KMS-11 (cell line): ENCODE results near the gene ZNF629.
A peak's percentile ranks its signal among the peaks of the same experiment; 100 is the strongest.

Source experiments
- H2AFZ ChIP-seq: fragments of 200-600 bp; sonication (generic); 2 replicates; pipeline ENCODE4 v1.6.1; 2016; ENCODE audit warnings: antibody characterized with exemption, mixed run types, low read depth
- H3K27ac ChIP-seq: fragments of 200-600 bp; sonication (generic); 2 replicates; pipeline ENCODE4 v1.6.1; 2016; ENCODE audit warnings: mild to moderate bottlenecking, mixed run types
- H3K27me3 ChIP-seq: fragments of 200-600 bp; sonication (generic); 2 replicates; pipeline ENCODE4 v1.6.1; 2017; ENCODE audit warnings: mild to moderate bottlenecking, low read depth, mixed run types, moderate library complexity; ENCODE audit not compliant: insufficient read depth
- H3K36me3 ChIP-seq: fragments of 200-600 bp; sonication (generic); 2 replicates; pipeline ENCODE4 v1.6.1; 2017; ENCODE audit warnings: mild to moderate bottlenecking, mixed run types; ENCODE audit not compliant: insufficient read depth
- H3K4me1 ChIP-seq: fragments of 200-600 bp; sonication (generic); 2 replicates; pipeline ENCODE4 v1.6.1; 2016; ENCODE audit warnings: mild to moderate bottlenecking, low read depth, mixed run types; ENCODE audit not compliant: poor library complexity, severe bottlenecking
- H3K4me2 ChIP-seq: fragments of 200-600 bp; sonication (generic); 2 replicates; pipeline ENCODE4 v1.7.0; 2016; ENCODE audit warnings: mild to moderate bottlenecking, mixed run types
- H3K4me3 ChIP-seq: fragments of 200-600 bp; sonication (generic); IDR thresholded peaks from 2 replicates; pipeline ENCODE4 v1.6.1; 2017; ENCODE audit warnings: low read depth, low read length, mixed read lengths; ENCODE audit not compliant: insufficient read depth
- H3K79me2 ChIP-seq: fragments of 200-600 bp; sonication (generic); 2 replicates; pipeline ENCODE4 v1.6.1; 2016; ENCODE audit warnings: low read depth, mixed run types; ENCODE audit not compliant: insufficient read depth
- H3K9ac ChIP-seq: fragments of 200-600 bp; sonication (generic); 2 replicates; pipeline ENCODE4 v1.6.1; 2016; ENCODE audit warnings: mild to moderate bottlenecking, mixed run types
- H4K20me1 ChIP-seq: fragments of 200-600 bp; sonication (generic); 2 replicates; pipeline ENCODE4 v1.6.1; 2016; ENCODE audit warnings: mild to moderate bottlenecking, mixed run types; ENCODE audit not compliant: insufficient read depth
- CTCF ChIP-seq: fragments of 200-600 bp; sonication (generic); conservative IDR thresholded peaks from 2 replicates; pipeline ENCODE4 v1.6.1; 2017; ENCODE audit warnings: low read depth, mild to moderate bottlenecking, antibody characterized with exemption, low read length, moderate library complexity, mixed read lengths

Gene ZNF629

GRCh38 chr16:30808146-30808545 lies 21.1 kb upstream of the ZNF629 start:
- no peaks in the 10 kb centered on the region for H3K27me3 ChIP-seq
- no peak overlapping the region for H3K4me3 ChIP-seq
- no peaks in the 10 kb centered on the region for H3K36me3 ChIP-seq
- H2AFZ ChIP-seq: no peak overlapping the region
- no peaks in the 10 kb centered on the region for H3K79me2 ChIP-seq
- no peak for TF ChIP-seq CTCF
- no peak overlapping the region for H3K4me2 ChIP-seq
- H3K4me1 ChIP-seq: peaks cover 8% of the 10 kb centered on the region
- H4K20me1 ChIP-seq: no peaks in the 10 kb centered on the region
- no peak overlapping the region for H3K9ac ChIP-seq
- H3K27ac ChIP-seq: no peak overlapping the region

GRCh38 chr16:30805370-30806169 lies 18.6 kb upstream of the ZNF629 start:
- peak overlapping the region; percentile 97 for H2AFZ ChIP-seq
- H3K9ac ChIP-seq: peak overlapping the region; percentile 77
- no peak overlapping the region for H3K27ac ChIP-seq

GRCh38 chr16:30805056-30805369 lies 18.0 kb upstream of the ZNF629 start:
- Histone ChIP-seq H4K20me1 (no peaks in the 10 kb centered on the region), H3K27me3 (no peaks in the 10 kb centered on the region), H3K4me2 (peak overlapping the region; percentile 71), H3K4me3 (peak overlapping the region; percentile 45), H2AFZ (peak overlapping the region; percentile 97), H3K4me1 (peaks cover 8% of the 10 kb centered on the region), H3K79me2 (no peaks in the 10 kb centered on the region), H3K9ac (peak overlapping the region; percentile 77), H3K27ac (no peak overlapping the region), H3K36me3 (no peaks in the 10 kb centered on the region)
- TF ChIP-seq CTCF: no peak

More at GRCh38 chr16:30805370-30806169, 18.6 kb upstream of the ZNF629 start:
- no peaks in the 10 kb centered on the region for H3K36me3 ChIP-seq
- no peak for TF ChIP-seq CTCF
- H3K4me1 ChIP-seq: peaks cover 8% of the 10 kb centered on the region
- peak overlapping the region; percentile 71 for H3K4me2 ChIP-seq
- no peaks in the 10 kb centered on the region for H4K20me1 ChIP-seq
- H3K27me3 ChIP-seq: no peaks in the 10 kb centered on the region
- H3K79me2 ChIP-seq: no peaks in the 10 kb centered on the region
- H3K4me3 ChIP-seq: peak overlapping the region; percentile 45

GRCh38 chr16:30802936-30803335 lies 15.9 kb upstream of the ZNF629 start:
- no peaks in the 10 kb centered on the region for H3K36me3 ChIP-seq
- no peak for TF ChIP-seq CTCF
- H2AFZ ChIP-seq: no peak overlapping the region
- H3K79me2 ChIP-seq: no peaks in the 10 kb centered on the region
- no peak overlapping the region for H3K4me2 ChIP-seq
- H3K4me3 ChIP-seq: no peak overlapping the region
- H4K20me1 ChIP-seq: no peaks in the 10 kb centered on the region
- H3K27me3 ChIP-seq: no peaks in the 10 kb centered on the region
- no peak overlapping the region for H3K9ac ChIP-seq
- no peak overlapping the region for H3K27ac ChIP-seq
- peaks cover 8% of the 10 kb centered on the region for H3K4me1 ChIP-seq
